IMR-90 (cell line): ENCODE measurements around the gene NOL9. TPM values are rescaled to one million over a fixed set of nuclear protein-coding genes. Genes with fewer than 3 reads are reported as not detected.

Experiments used
- ATAC-seq: fragments of 200-7000 bp; cut with Tn5 transposase; 2 replicates; pipeline ENCODE4 v1.9.1; 2020; ENCODE audit warnings: low read depth, mild to moderate bottlenecking, moderate library complexity
- BruUV-seq: library from RNA; stranded (reverse); fragments of 400-500 nt; replicated peaks from 2 replicates; lab custom pipeline; 2021; lab: Mats Ljungman, UMichigan
- CTCF ChIA-PET: fragments of 300-600 bp; formaldehyde crosslinking; extraction: SDS; loops from one replicate; lab custom pipeline; 2021; ENCODE audit warnings: antibody characterized with exemption; lab: Yijun Ruan, JAX
- POLR2A ChIA-PET: fragments of 300-600 bp; sonication (Branson Sonifier 250); formaldehyde crosslinking; loops from one replicate; lab custom pipeline; 2022; ENCODE audit warnings: antibody characterized with exemption; ENCODE audit not compliant: unreplicated experiment; lab: Charles Lee
- DNase-seq: peaks from one replicate; pipeline ENCODE4 v3.0.0; 2013
- H2AFZ ChIP-seq: replicated peaks from 2 replicates; pipeline ENCODE3; 2013; ENCODE audit warnings: low read length, mild to moderate bottlenecking; ENCODE audit not compliant: poor library complexity
- H2AK5ac ChIP-seq: 2 replicates; pipeline ENCODE4 v1.6.1; 2013; ENCODE audit warnings: low read depth, low read length, inconsistent platforms
- H2AK9ac ChIP-seq: replicated peaks from 2 replicates; pipeline ENCODE3; 2013; ENCODE audit warnings: mild to moderate bottlenecking, low read depth, low read length, moderate library complexity; ENCODE audit not compliant: poor library complexity
- H2BK120ac ChIP-seq: 2 replicates; pipeline ENCODE4 v1.6.1; 2013; ENCODE audit warnings: low read depth, low read length, inconsistent platforms
- H2BK15ac ChIP-seq: 3 replicates; pipeline ENCODE4 v1.6.1; 2013; ENCODE audit warnings: low read depth, low read length, inconsistent platforms
- H2BK20ac ChIP-seq: 2 replicates; pipeline ENCODE4 v1.6.1; 2013; ENCODE audit warnings: low read depth, mild to moderate bottlenecking, inconsistent platforms, low read length, moderate library complexity
- H2BK5ac ChIP-seq: 2 replicates; pipeline ENCODE4 v1.6.1; 2013; ENCODE audit warnings: mild to moderate bottlenecking, low read depth, low read length, inconsistent platforms; ENCODE audit not compliant: poor library complexity, severe bottlenecking
- H3K14ac ChIP-seq: replicated peaks from 2 replicates; pipeline ENCODE4 v1.6.1; 2013; ENCODE audit warnings: low read depth, low read length, inconsistent platforms
- H3K18ac ChIP-seq: 2 replicates; pipeline ENCODE4 v1.6.1; 2013; ENCODE audit warnings: low read depth, low read length, control low read depth
- H3K23ac ChIP-seq: 2 replicates; pipeline ENCODE4 v1.6.1; 2013; ENCODE audit warnings: low read depth, low read length, inconsistent platforms
- H3K27ac ChIP-seq: 2 replicates; pipeline ENCODE4 v1.5.1; 2013; ENCODE audit warnings: mild to moderate bottlenecking, control low read depth, low read length; ENCODE audit not compliant: insufficient read depth
- H3K27me3 ChIP-seq: 2 replicates; pipeline ENCODE4 v1.6.1; 2013; ENCODE audit warnings: low read length; ENCODE audit not compliant: control insufficient read depth, insufficient read depth
- H3K36me3 ChIP-seq: 2 replicates; pipeline ENCODE4 v1.6.1; 2013; ENCODE audit warnings: low read length, mixed read lengths; ENCODE audit not compliant: control insufficient read depth, insufficient read depth
- H3K4ac ChIP-seq: 2 replicates; pipeline ENCODE4 v1.6.1; 2013; ENCODE audit warnings: low read depth, low read length, inconsistent platforms
- H3K4me1 ChIP-seq: 2 replicates; pipeline ENCODE4 v1.6.1; 2013; ENCODE audit warnings: low read length, mixed read lengths; ENCODE audit not compliant: control insufficient read depth, insufficient read depth
- H3K4me2 ChIP-seq: 2 replicates; pipeline ENCODE4 v1.6.1; 2013; ENCODE audit warnings: low read depth, mild to moderate bottlenecking, control low read depth, low read length, moderate library complexity
- H3K4me3 ChIP-seq: 2 replicates; pipeline ENCODE4 v1.5.1; 2013; ENCODE audit warnings: low read depth, mild to moderate bottlenecking, control low read depth, low read length, moderate library complexity; ENCODE audit not compliant: insufficient read depth
- H3K56ac ChIP-seq: 2 replicates; pipeline ENCODE4 v1.6.1; 2013; ENCODE audit warnings: low read length, inconsistent platforms; ENCODE audit not compliant: insufficient read depth; ENCODE audit errors: extremely low read depth
- H3K79me1 ChIP-seq, 2 experiments: 2 replicates each; pipeline ENCODE4 v1.6.1; 2013; ENCODE audit warnings: low read length in 2 of 2, inconsistent platforms in 1 of 2, low read depth in 1 of 2
- H3K9ac ChIP-seq: 2 replicates; pipeline ENCODE4 v1.6.1; 2013; ENCODE audit warnings: low read depth, low read length, control low read depth
- H3K9me1 ChIP-seq: 2 replicates; pipeline ENCODE4 v1.6.1; 2013; ENCODE audit warnings: low read length, inconsistent platforms; ENCODE audit not compliant: insufficient read depth
- H3K9me3 ChIP-seq: 2 replicates; pipeline ENCODE4 v1.6.1; 2013; ENCODE audit warnings: low read length; ENCODE audit not compliant: control insufficient read depth, insufficient read depth
- H4K20me1 ChIP-seq: 2 replicates; pipeline ENCODE4 v1.6.1; 2013; ENCODE audit warnings: low read length, inconsistent platforms; ENCODE audit not compliant: insufficient read depth
- H4K5ac ChIP-seq: 2 replicates; pipeline ENCODE4 v1.6.1; 2013; ENCODE audit warnings: mild to moderate bottlenecking, low read depth, low read length, control low read depth
- H4K8ac ChIP-seq, 2 experiments: 2 replicates each; pipeline ENCODE4 v1.6.1; 2013; ENCODE audit warnings: low read depth in 2 of 2, low read length in 2 of 2, control low read depth in 1 of 2, inconsistent platforms in 1 of 2
- H4K91ac ChIP-seq: 2 replicates; pipeline ENCODE4 v1.6.1; 2013; ENCODE audit warnings: low read depth, low read length, inconsistent platforms; ENCODE audit not compliant: insufficient read depth
- MAFK ChIP-seq: IDR thresholded peaks from 2 replicates; pipeline ENCODE4 v1.6.1; 2012; ENCODE audit warnings: low read depth, low read length, improper control_type of control experiment
- MXI1 ChIP-seq: IDR thresholded peaks from 2 replicates; pipeline ENCODE4 v1.6.1; 2012; ENCODE audit warnings: low read depth, mild to moderate bottlenecking, low read length, moderate library complexity, borderline replicate concordance
- NFE2L2 ChIP-seq: fragments of 150-350 bp; IDR thresholded peaks from 2 replicates; pipeline ENCODE4 v1.6.1; 2016; ENCODE audit warnings: low read depth, mild to moderate bottlenecking, low read length
- RCOR1 ChIP-seq: IDR thresholded peaks from 2 replicates; pipeline ENCODE4 v1.6.1; 2012; ENCODE audit warnings: mild to moderate bottlenecking, low read length, improper control_type of control experiment; ENCODE audit not compliant: insufficient replicate concordance
- RFX5 ChIP-seq: IDR thresholded peaks from 2 replicates; pipeline ENCODE4 v1.8.0; 2012; ENCODE audit warnings: low read depth, mild to moderate bottlenecking, low read length, moderate library complexity
- WGBS, 2 experiments: methylation state at CpG; one replicate each; pipeline versions ENCODE4 v1.1.5 to v1.1.7; 2013; ENCODE audit warnings: missing lambda C conversion rate in 2 of 2; ENCODE audit not compliant: insufficient read length in 1 of 2; ENCODE audit errors: extremely low coverage in 2 of 2; 5-methylcytosine and 5-hydroxymethylcytosine counted together
- dilution Hi-C: fragments of 300-500 bp; cut with HindIII; formaldehyde crosslinking; loops from one replicate; pipeline ENCODE4 v1.14.3; 2018; ENCODE audit warnings: low sequenced_read_pairs; ENCODE audit not compliant: unreplicated experiment
- in situ Hi-C: fragments of 300-500 bp; cut with MboI; formaldehyde crosslinking; loops from 3 replicates; pipeline ENCODE4 v1.14.3; 2019; ENCODE audit warnings: low sequenced_read_pairs, inconsistent platforms, mixed read lengths
- intact Hi-C: fragments of 100-400 bp; cut with micrococcal nuclease; formaldehyde crosslinking; loops from 2 replicates; pipeline ENCODE4 v1.10.0; 2022
- polyA plus RNA-seq, 3 experiments: library from polyadenylated mRNA; depleted of rRNA; stranded (reverse); fragments of >200 nt; gene quantifications; 2 replicates each; pipeline ENCODE4 v1.2.3, GENCODE V29; 2012; ENCODE audit warnings: low replicate concordance in 1 of 3
- total RNA-seq: library from RNA; depleted of rRNA; stranded (reverse); fragments of >200 nt; gene quantifications from 2 replicates; pipeline ENCODE4 v1.2.3, GENCODE V29; 2012

NOL9 gene
- total and polyA plus RNA-seq, 2 of the 4 experiments (the other 2 are of a cell fraction) = 13.0 to 19.2 TPM

DNA sequence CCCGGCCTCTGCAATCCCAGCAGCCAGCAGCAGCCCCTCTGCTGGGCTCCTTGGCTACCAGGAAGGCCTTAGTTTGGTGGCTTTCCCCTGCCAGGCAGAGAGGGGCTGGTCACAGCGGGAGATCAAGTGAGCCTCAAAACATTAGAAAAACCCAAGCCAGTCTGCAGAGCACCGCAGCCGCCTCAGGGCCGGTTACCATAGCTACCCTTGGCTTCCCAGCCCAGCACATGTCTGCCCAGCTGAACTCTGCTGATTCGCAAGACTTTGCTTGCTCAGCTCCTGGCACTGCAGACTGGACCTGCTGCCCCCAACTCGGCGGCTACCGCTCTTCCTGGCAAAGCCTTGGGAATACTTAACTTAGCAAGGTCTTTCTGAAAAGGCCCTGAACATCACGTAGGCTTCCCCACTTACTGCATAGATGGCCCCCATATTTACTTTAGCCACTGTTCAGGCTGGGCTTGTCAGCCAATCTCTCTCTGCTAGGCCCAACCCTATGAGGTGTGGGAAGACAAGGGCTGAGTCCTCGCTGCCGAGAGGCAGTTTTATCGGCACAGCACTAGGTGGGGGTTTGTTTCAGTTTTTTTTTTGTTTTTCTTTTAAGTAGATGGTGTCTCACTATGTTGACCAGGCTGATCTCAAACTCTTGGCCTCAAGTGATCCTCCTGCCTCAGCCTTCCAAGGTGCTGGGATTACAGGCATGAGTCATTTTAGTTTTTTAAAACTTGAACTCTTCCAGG lies 34.2 kb downstream of the NOL9 start:
- BruUV-seq = no TSS peak
- TF ChIP-seq RFX5 = no peak
- peak; percentile 99 for TF ChIP-seq MXI1
- no peak for TF ChIP-seq RCOR1
- TF ChIP-seq MAFK = peak; percentile 45
- no peak for TF ChIP-seq NFE2L2
- Histone ChIP-seq H3K56ac (no peak overlapping the region), H3K4me1 (peaks cover 11% of the 10 kb centered on the region), H3K9ac (no peak overlapping the region), H4K91ac (no peak overlapping the region), H2BK120ac (no peak overlapping the region), H3K9me3 (no peaks in the 10 kb centered on the region), H2AK5ac (no peak overlapping the region), H3K27me3 (no peaks in the 10 kb centered on the region), H2BK5ac (no peak overlapping the region), H4K20me1 (no peaks in the 10 kb centered on the region), H2BK20ac (no peak overlapping the region), H3K79me1 (no peaks in the 10 kb centered on the region), H3K4ac (no peak overlapping the region), H2BK15ac (no peak overlapping the region), H3K23ac (no peak overlapping the region), H2AK9ac (no peak overlapping the region), H3K9me1 (peaks cover 6% of the 10 kb centered on the region; the same call in 1 of the 2 replicates), H4K8ac (no peak overlapping the region), H2AFZ (peak overlapping the region; percentile 26), H3K4me3 (no peak overlapping the region), H3K4me2 (peak overlapping the region; percentile 3; the same call in 1 of the 2 replicates), H4K5ac (no peak overlapping the region), H3K18ac (no peak overlapping the region), H3K27ac (no peak overlapping the region), H3K36me3 (peaks cover 3% of the 10 kb centered on the region), H3K14ac (no peak overlapping the region)
- ChIA-PET CTCF (no interaction called here), POLR2A (no interaction called here)
- WGBS, 2 experiments = 4% methylated on average over 3 of the region's 13 CpGs; no CpG with 5 or more reads in 1 of the 2 experiments
- ATAC-seq = peak; percentile 87
- in situ Hi-C loops (no loop called here), intact Hi-C loops (loop anchor here (2.0 kb wide), 1 partner anchor 19 kb away; no protein-coding TSS in a partner anchor), dilution Hi-C loops (no loop called here)
- DNase-seq = peak; percentile 80
